Right lobe of liver (tissue), 6 donors: Measurements from ENCODE around the gene CHN2. TPM values are rescaled to one million over a fixed set of nuclear protein-coding genes. Genes with fewer than 3 reads are reported as not detected.
A peak's percentile ranks its signal among the peaks of the same experiment; 100 is the strongest.

ENCODE experiments used
- ATAC-seq, 4 donors: fragments of 200-7000 bp; cut with Tn5 transposase; one replicate each; pipeline ENCODE4 v1.9.1; 2020; ENCODE audit warnings: mild to moderate bottlenecking in 4 of 4, moderate library complexity in 4 of 4
- DNase-seq, 3 donors: peaks; one replicate each; pipeline ENCODE4 v3.0.0-alpha.2; 2020
- H3K27ac ChIP-seq, 3 donors: fragments of 200-600 bp; one replicate each; pipeline ENCODE4 v1.8.0; 2022
- H3K27me3 ChIP-seq, 2 donors: fragments of 200-600 bp; one replicate each; pipeline ENCODE4 v1.8.0; 2022
- H3K36me3 ChIP-seq, 4 donors: fragments of 200-600 bp; sonication (generic) in 1 of 4; one replicate each; pipeline versions ENCODE4 v1.5.1 to v1.8.0; 2017 to 2022; ENCODE audit warnings: control low read depth in 1 of 4
- H3K4me1 ChIP-seq, 4 donors: fragments of 200-600 bp; sonication (generic) in 1 of 4; one replicate each; pipeline versions ENCODE4 v1.5.1 to v1.8.0; 2017 to 2022; ENCODE audit warnings: control low read depth in 1 of 4
- H3K4me3 ChIP-seq, 3 donors: fragments of 200-600 bp; one replicate each; pipeline ENCODE4 v1.8.0; 2022
- H3K9me3 ChIP-seq, 4 donors: fragments of 200-600 bp; sonication (generic) in 1 of 4; one replicate each; pipeline versions ENCODE4 v1.5.1 to v1.8.0; 2017 to 2022; ENCODE audit warnings: control low read depth in 1 of 4
- CTCF ChIP-seq, 4 donors: fragments of 200-600 bp in 3 of 4; fragments of 450-650 bp in 1 of 4; IDR thresholded peaks; one replicate each; pipeline versions ENCODE4 v1.5.1 to v1.8.0; 2016 to 2022; ENCODE audit warnings: antibody characterized with exemption in 4 of 4, mild to moderate bottlenecking in 2 of 4
- POLR2A ChIP-seq: fragments of 450-650 bp; IDR thresholded peaks from one replicate; pipeline ENCODE4 v1.6.1; 2017; ENCODE audit warnings: antibody characterized with exemption, mild to moderate bottlenecking
- WGBS: methylation state at CpG from one replicate; pipeline ENCODE4 v1.1.6; 2018; ENCODE audit warnings: low coverage, low lambda C conversion rate; ENCODE audit not compliant: insufficient coverage; ENCODE audit errors: missing lambda C conversion rate; 5-methylcytosine and 5-hydroxymethylcytosine counted together
- intact Hi-C, 2 donors: fragments of 100-400 bp; cut with DNase I; formaldehyde crosslinking; loops; one replicate each; pipeline versions ENCODE4 v1.11.2 to v1.14.1; 2022
- total RNA-seq, 6 experiments: library from RNA; depleted of rRNA in 2 of 6; stranded (reverse); fragments of >200 nt in 2 of 6; fragmentation: NEBNext Ultra II Directional in 3 of 6; extraction: Animal tissue kit (Norgen Biotek cat#: 25700) in 3 of 6; gene quantifications; one replicate each; pipeline versions ENCODE4 v1.1.0 to v1.2.4, GENCODE V29; 2016 to 2023
- donor health status: DM: no; HTN: yes; CAD: no.
- donor health status: DM: no; HTN: no; CAD: no.
- donor health status: DM: no; HTN: no; CAD: no.
- donor health status: DM: no; HTN: yes; CAD: no.
- donor health status: DM: no; HTN: yes; CAD: no.

Gene CHN2
- total RNA-seq, 6 experiments from 2014 or later: 20.1 to 57.7 (median 31.5) TPM

GRCh38 chr7:29304756-29305155 is 110.2 kb downstream of the CHN2 start:
- peaks cover 0 to 9% (median 0%) of the 10 kb centered on the region in 4 donors for H3K4me1 ChIP-seq
- H3K27ac ChIP-seq: no peak overlapping the region
- DNase-seq (peak in 2 of 3 donors; percentile 44 to 53), ATAC-seq (peak; percentile 70 to 84 (median 84))
- WGBS: 63% methylated on average over 4 of the region's 6 CpGs
- H3K9me3 ChIP-seq: no peaks in the 10 kb centered on the region
- H3K27me3 ChIP-seq: no peaks in the 10 kb centered on the region
- no peaks in the 10 kb centered on the region for H3K36me3 ChIP-seq
- intact Hi-C loops: no loop called here
- no peak overlapping the region for H3K4me3 ChIP-seq
- TF ChIP-seq CTCF (IDR thresholded peaks at IDR 0.05) (no peak), POLR2A (no peak)

- TF ChIP-seq CTCF (IDR thresholded peaks at IDR 0.05): no peak
- no peak for TF ChIP-seq POLR2A
- Histone ChIP-seq H3K27me3 (no peaks in the 10 kb centered on the region), H3K27ac (no peak overlapping the region), H3K4me3 (no peak overlapping the region), H3K4me1 (no peaks in the 10 kb centered on the region), H3K36me3 (no peaks in the 10 kb centered on the region), H3K9me3 (no peaks in the 10 kb centered on the region)
- intact Hi-C loops: no loop called here
- DNase-seq (no peak), ATAC-seq (no peak)
- WGBS: 90% methylated on average over 4 of the region's 5 CpGs
Observed at GRCh38 chr7:29306319-29306991, 111.9 kb downstream of the CHN2 start.

- TF ChIP-seq CTCF (IDR thresholded peaks at IDR 0.05): no peak
- no peak for TF ChIP-seq POLR2A
- H3K36me3 ChIP-seq: no peaks in the 10 kb centered on the region
- 71% methylated on average over 4 of the region's 6 CpGs for WGBS
- intact Hi-C loops: no loop called here
- DNase-seq: no peak
- no peak overlapping the region for H3K27ac ChIP-seq
- no peak for ATAC-seq
- H3K9me3 ChIP-seq: no peaks in the 10 kb centered on the region
- H3K4me1 ChIP-seq: no peaks in the 10 kb centered on the region
- no peaks in the 10 kb centered on the region for H3K27me3 ChIP-seq
- H3K4me3 ChIP-seq: no peak overlapping the region
Observed at GRCh38 chr7:29308424-29308823, 113.8 kb downstream of the CHN2 start.

GRCh38 chr7:29309041-29309854 is 114.7 kb downstream of the CHN2 start:
- Histone ChIP-seq H3K27me3 (no peaks in the 10 kb centered on the region), H3K36me3 (no peaks in the 10 kb centered on the region), H3K4me1 (no peaks in the 10 kb centered on the region), H3K4me3 (no peak overlapping the region), H3K9me3 (no peaks in the 10 kb centered on the region), H3K27ac (no peak overlapping the region)
- DNase-seq: no peak
- TF ChIP-seq CTCF (IDR thresholded peaks at IDR 0.05) (peak; percentile 25 to 43 (median 32)), POLR2A (no peak)
- ATAC-seq: peak; percentile 23 to 62 (median 52)
- intact Hi-C loops: no loop called here
- 79% methylated on average over 5 of the region's 9 CpGs for WGBS
